Peyer's patch (tissue), 4 donors: ENCODE data around the gene BNIP5. TPM values are rescaled to one million over a fixed set of nuclear protein-coding genes. Genes with fewer than 3 reads are reported as not detected.

ENCODE experiments used
- DNase-seq, 3 donors: peaks; one replicate each; pipeline ENCODE4 v3.0.0-alpha.2; 2017 to 2019
- H3K27ac ChIP-seq, 4 donors: fragments of 200-600 bp; sonication (generic); one replicate each; pipeline ENCODE4 v1.5.1; 2016 to 2019
- H3K27me3 ChIP-seq, 2 donors: fragments of 200-600 bp; sonication (generic); one replicate each; pipeline ENCODE4 v1.5.1; 2019
- H3K36me3 ChIP-seq, 3 donors: fragments of 200-600 bp; sonication (generic); one replicate each; pipeline ENCODE4 v1.5.1; 2016 to 2019
- H3K4me1 ChIP-seq, 4 donors: fragments of 200-600 bp; sonication (generic); one replicate each; pipeline ENCODE4 v1.5.1; 2016 to 2019
- H3K4me3 ChIP-seq, 4 donors: fragments of 200-600 bp; sonication (generic); 1 replicate in 3 of 4; 2 replicates in 1 of 4; pipeline ENCODE4 v1.5.1; 2016 to 2019; ENCODE audit warnings: mild to moderate bottlenecking in 1 of 4
- H3K9me3 ChIP-seq, 4 donors: fragments of 200-600 bp; sonication (generic); one replicate each; pipeline ENCODE4 v1.5.1; 2016 to 2019; ENCODE audit warnings: mild to moderate bottlenecking in 1 of 4
- POLR2A ChIP-seq, 2 donors: fragments of 450-650 bp; IDR thresholded peaks; one replicate each; pipeline ENCODE4 v1.5.1; 2017; ENCODE audit warnings: antibody characterized with exemption in 2 of 2, mild to moderate bottlenecking in 2 of 2, moderate library complexity in 2 of 2
- total RNA-seq, 4 donors: library from RNA; depleted of rRNA; stranded (reverse); fragments of >200 nt; gene quantifications; one replicate each; pipeline ENCODE4 v1.1.0, GENCODE V29; 2016
- TF ChIP-seq, protein P1 (sequence below), 6 experiments: fragments of 450-650 bp in 4 of 6; fragments of 200-600 bp in 2 of 6; sonication (generic) in 1 of 6; IDR thresholded peaks; one replicate each; pipeline ENCODE4 v1.5.1; 2017 to 2019; ENCODE audit warnings: antibody characterized with exemption in 6 of 6, mild to moderate bottlenecking in 3 of 6, moderate library complexity in 1 of 6

Gene BNIP5
- total RNA-seq, 4 donors from 2014 or later = 9.1 to 35.4 (median 25.3) TPM

DNA sequence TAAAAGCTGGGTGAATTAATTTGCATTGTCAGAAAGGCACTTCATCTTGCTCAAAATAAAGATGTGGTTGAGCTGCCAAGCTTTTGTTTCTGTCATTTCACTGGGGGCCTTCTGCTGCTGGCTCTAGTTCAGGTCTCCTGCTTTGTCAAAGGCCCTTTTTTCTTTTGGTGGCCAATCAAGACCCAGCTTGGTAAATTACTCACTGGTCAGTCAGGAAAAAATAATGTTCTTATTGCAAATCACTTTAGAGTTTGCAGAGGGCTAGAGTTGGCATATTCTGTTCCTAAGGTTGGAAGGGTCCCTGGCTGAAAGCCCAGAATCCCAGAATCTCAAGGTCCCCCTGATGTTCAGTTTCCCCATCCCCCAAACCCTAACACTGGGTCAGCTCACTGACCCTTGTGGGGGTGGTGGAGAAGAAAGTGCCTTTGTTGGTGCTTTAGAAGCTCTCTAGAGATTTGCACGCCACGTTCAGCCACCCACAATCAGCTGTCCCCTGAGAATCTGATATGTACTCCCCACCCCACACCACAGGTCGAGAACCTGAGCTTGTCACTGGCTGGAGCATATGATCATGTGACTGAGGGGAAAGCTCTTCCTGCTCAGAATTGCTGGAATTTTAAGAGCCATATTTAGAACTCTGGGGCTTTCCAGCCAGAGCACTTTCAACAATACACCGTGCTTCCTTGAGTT, 21.7 kb upstream of the BNIP5 start:
- no peak overlapping the region for H3K4me3 ChIP-seq
- H3K36me3 ChIP-seq = no peaks in the 10 kb centered on the region
- TF ChIP-seq POLR2A (IDR thresholded peaks at IDR 0.05) = no peak
- TF ChIP-seq, protein P1, sequence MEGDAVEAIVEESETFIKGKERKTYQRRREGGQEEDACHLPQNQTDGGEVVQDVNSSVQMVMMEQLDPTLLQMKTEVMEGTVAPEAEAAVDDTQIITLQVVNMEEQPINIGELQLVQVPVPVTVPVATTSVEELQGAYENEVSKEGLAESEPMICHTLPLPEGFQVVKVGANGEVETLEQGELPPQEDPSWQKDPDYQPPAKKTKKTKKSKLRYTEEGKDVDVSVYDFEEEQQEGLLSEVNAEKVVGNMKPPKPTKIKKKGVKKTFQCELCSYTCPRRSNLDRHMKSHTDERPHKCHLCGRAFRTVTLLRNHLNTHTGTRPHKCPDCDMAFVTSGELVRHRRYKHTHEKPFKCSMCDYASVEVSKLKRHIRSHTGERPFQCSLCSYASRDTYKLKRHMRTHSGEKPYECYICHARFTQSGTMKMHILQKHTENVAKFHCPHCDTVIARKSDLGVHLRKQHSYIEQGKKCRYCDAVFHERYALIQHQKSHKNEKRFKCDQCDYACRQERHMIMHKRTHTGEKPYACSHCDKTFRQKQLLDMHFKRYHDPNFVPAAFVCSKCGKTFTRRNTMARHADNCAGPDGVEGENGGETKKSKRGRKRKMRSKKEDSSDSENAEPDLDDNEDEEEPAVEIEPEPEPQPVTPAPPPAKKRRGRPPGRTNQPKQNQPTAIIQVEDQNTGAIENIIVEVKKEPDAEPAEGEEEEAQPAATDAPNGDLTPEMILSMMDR (IDR thresholded peaks at IDR 0.05) = no peak
- H3K27ac ChIP-seq = peak overlapping the region in 1 of 4 donors; percentile 46
- H3K27me3 ChIP-seq = no peaks in the 10 kb centered on the region
- H3K4me1 ChIP-seq = peaks cover 0 to 21% (median 0%) of the 10 kb centered on the region in 4 donors
- H3K9me3 ChIP-seq = no peaks in the 10 kb centered on the region
- no peak for DNase-seq

DNA sequence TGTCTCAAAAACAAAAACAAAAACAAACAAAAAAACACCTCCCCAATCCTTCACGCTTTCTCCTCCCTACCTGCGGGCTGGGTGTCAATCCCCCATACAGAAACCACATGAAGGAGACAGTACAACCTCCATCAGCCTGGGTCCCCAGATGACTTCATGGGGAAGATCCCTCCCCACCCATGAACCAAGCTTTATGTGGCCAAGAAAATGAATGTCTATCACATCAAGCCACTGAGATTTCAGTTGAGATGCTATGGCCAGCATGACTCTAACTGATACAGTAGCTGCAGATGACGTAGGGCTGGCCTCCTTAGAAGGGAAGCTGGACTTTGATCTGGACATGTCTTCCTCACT, 21.2 kb upstream of the BNIP5 start:
- H3K4me1 ChIP-seq = peaks cover 0 to 21% (median 0%) of the 10 kb centered on the region in 4 donors
- H3K9me3 ChIP-seq = no peaks in the 10 kb centered on the region
- no peak for TF ChIP-seq POLR2A (IDR thresholded peaks at IDR 0.05)
- TF ChIP-seq, protein P1 (IDR thresholded peaks at IDR 0.05) = no peak
- no peaks in the 10 kb centered on the region for H3K27me3 ChIP-seq
- no peaks in the 10 kb centered on the region for H3K36me3 ChIP-seq
- peak in 1 of 3 donors; percentile 74 for DNase-seq
- H3K4me3 ChIP-seq = no peak overlapping the region
- no peak overlapping the region for H3K27ac ChIP-seq

DNA sequence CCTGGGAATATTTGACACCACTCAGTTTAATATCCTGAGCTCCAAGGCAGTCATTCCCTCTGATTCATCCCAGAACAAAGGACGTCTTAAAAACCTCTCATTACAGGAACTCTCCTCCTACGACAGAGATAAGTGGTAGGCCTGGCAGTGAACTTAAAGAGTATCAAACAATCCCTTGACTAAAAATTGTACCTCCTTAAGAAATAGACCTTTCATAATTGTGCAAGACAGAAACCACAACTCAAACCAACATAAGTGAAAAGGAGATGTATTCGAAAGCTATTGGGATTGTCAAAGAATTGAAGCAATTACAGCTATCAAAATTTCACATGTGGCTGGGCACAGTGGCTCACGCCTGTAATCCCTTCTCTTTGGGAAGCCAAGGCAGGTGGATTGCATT, 19.1 kb upstream of the BNIP5 start:
- no peak for DNase-seq
- Histone ChIP-seq H3K27me3 (no peaks in the 10 kb centered on the region), H3K4me3 (no peak overlapping the region), H3K27ac (no peak overlapping the region), H3K36me3 (no peaks in the 10 kb centered on the region), H3K9me3 (no peaks in the 10 kb centered on the region), H3K4me1 (peaks cover 0 to 27% (median 0%) of the 10 kb centered on the region in 4 donors)
- TF ChIP-seq, protein P1 (IDR thresholded peaks at IDR 0.05) = no peak
- no peak for TF ChIP-seq POLR2A (IDR thresholded peaks at IDR 0.05)

DNA sequence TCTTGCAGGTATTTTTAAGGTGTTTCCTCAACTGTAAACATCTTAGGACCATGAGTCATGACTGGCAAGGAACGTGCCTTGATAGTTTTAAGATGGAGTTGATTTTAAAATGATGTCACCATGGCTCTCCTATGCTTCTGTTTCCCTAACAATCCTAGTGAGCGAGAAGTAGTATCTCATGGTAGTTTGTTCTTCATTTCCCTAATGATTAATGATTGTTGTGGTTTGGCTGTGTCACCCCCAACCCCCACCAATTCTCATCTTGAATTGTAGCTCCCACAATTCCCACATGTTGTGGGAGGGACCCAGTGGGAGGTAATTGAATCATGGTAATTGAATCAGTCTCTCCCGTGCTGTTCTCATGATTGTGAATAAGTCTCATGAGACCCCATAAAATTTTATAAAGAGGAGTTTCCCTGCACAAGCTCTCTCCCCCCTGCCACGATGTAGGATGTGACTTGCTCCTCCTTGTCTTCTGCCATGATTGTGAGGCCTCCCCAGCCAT, 16.8 kb upstream of the BNIP5 start:
- Histone ChIP-seq H3K27ac (no peak overlapping the region), H3K36me3 (no peaks in the 10 kb centered on the region), H3K9me3 (no peaks in the 10 kb centered on the region), H3K27me3 (no peaks in the 10 kb centered on the region), H3K4me3 (no peak overlapping the region), H3K4me1 (peaks cover 0 to 18% (median 0%) of the 10 kb centered on the region in 4 donors)
- no peak for TF ChIP-seq POLR2A (IDR thresholded peaks at IDR 0.05)
- TF ChIP-seq, protein P1 (IDR thresholded peaks at IDR 0.05) = no peak
- no peak for DNase-seq

DNA sequence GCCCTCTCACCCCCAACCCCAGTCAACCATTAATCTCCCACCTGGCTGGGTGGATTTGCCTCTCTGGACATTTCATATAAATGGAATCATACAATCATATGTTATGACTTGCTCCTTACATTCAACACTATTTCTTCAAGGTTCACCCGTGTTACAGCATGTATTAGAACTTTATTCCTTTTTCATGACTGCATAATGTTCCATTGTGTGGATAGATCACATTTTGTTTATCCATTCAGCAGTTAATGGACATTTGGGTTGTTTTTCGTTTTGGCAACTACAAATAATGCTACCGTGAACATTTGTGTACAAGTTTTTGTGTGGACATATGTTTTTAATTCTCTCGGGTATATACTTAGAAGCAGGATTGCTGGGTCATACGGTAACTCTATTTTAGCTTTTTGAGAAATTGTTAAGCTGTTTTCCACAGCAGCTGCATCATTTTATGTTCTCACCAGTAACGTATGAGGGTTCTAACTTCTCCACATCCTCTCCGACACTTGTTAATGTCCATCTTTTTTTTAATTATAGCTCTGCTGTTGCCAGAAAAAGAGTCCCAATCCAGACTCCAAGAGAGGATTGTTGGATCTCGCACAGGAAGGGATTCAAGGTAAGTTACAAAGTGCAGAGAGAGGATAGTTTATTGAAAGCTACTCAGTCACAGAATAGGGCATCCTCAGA, 15.9 kb upstream of the BNIP5 start:
- TF ChIP-seq POLR2A (IDR thresholded peaks at IDR 0.05) = no peak
- TF ChIP-seq, protein P1 (IDR thresholded peaks at IDR 0.05) = no peak
- no peak overlapping the region for H3K27ac ChIP-seq
- H3K4me3 ChIP-seq = no peak overlapping the region
- DNase-seq = no peak
- H3K27me3 ChIP-seq = no peaks in the 10 kb centered on the region
- H3K36me3 ChIP-seq = no peaks in the 10 kb centered on the region
- peaks cover 0 to 17% (median under 1%) of the 10 kb centered on the region in 4 donors for H3K4me1 ChIP-seq
- H3K9me3 ChIP-seq = no peaks in the 10 kb centered on the region
